Activated T-helper 9 cell treated with anti-CD3 and anti-CD28 coated beads, Interleukin-2, amount 50 U/mL, for 16 hours (primary cell): ENCODE measurements around the gene RBCK1.
"Not testable (repeated sequence)": the region's sequence is repeated elsewhere in the genome, so short reads cannot be mapped to it uniquely, and the experiment has no call there.

Experiments used
- DNase-seq: peaks from one replicate; pipeline ENCODE4 v3.0.0-alpha.2; 2020; ENCODE audit warnings: low read depth

RBCK1 gene

GRCh38 chr20:376089-376488 lies 32.0 kb upstream of the RBCK1 start:
- DNase-seq = no peak

GRCh38 chr20:376750-377149 lies 31.3 kb upstream of the RBCK1 start:
- no peak for DNase-seq

- not testable (repeated sequence) for DNase-seq
These were observed 30.5 kb upstream of the RBCK1 start for GRCh38 chr20:377578-377977.

- no peak for DNase-seq
These were observed 29.1 kb upstream of the RBCK1 start for GRCh38 chr20:378961-379336.

GRCh38 chr20:380763-381580 lies 27.1 kb upstream of the RBCK1 start:
- peak; percentile 55 for DNase-seq

GRCh38 chr20:381581-382290 lies 26.4 kb upstream of the RBCK1 start:
- DNase-seq = peak; percentile 55

GRCh38 chr20:382291-383115 lies 25.6 kb upstream of the RBCK1 start:
- DNase-seq = no peak

- no peak for DNase-seq
These were observed 24.2 kb upstream of the RBCK1 start for GRCh38 chr20:383889-384288.

- DNase-seq = no peak
These were observed 23.4 kb upstream of the RBCK1 start for GRCh38 chr20:384723-385122.

- no peak for DNase-seq
These were observed 22.7 kb upstream of the RBCK1 start for GRCh38 chr20:385448-385847.

- not testable (repeated sequence) for DNase-seq
These were observed 21.5 kb upstream of the RBCK1 start for GRCh38 chr20:386634-387033.

- DNase-seq = no peak
These were observed 20.6 kb upstream of the RBCK1 start for GRCh38 chr20:387520-387919.

- DNase-seq = no peak
These were observed 19.8 kb upstream of the RBCK1 start for GRCh38 chr20:388034-388994.

GRCh38 chr20:389220-389619 lies 18.9 kb upstream of the RBCK1 start:
- no peak for DNase-seq

- no peak for DNase-seq
These were observed 16.9 kb upstream of the RBCK1 start for GRCh38 chr20:391041-391711.

GRCh38 chr20:393296-393695 lies 14.8 kb upstream of the RBCK1 start:
- not testable (repeated sequence) for DNase-seq

GRCh38 chr20:396252-396618 lies 11.9 kb upstream of the RBCK1 start:
- DNase-seq = no peak

- no peak for DNase-seq
These were observed 11.3 kb upstream of the RBCK1 start for GRCh38 chr20:396619-397431.

- DNase-seq = no peak
These were observed 10.5 kb upstream of the RBCK1 start for GRCh38 chr20:397432-398237.
